Mucosa of rectum (tissue), 2 donors: ENCODE measurements around the gene CADM3.

Experiments used
- H3K27ac ChIP-seq, 2 donors: one replicate each; pipeline ENCODE4 v1.7.0; 2013; ENCODE audit warnings: inconsistent platforms in 2 of 2, low read depth in 2 of 2, low read length in 2 of 2
- H3K27me3 ChIP-seq, 2 donors: one replicate each; pipeline ENCODE4 v1.7.0; 2013; ENCODE audit warnings: low read length in 2 of 2; ENCODE audit not compliant: control insufficient read depth in 2 of 2, insufficient read depth in 2 of 2
- H3K36me3 ChIP-seq, 2 donors: one replicate each; pipeline ENCODE4 v1.7.0; 2013; ENCODE audit warnings: low read length in 2 of 2; ENCODE audit not compliant: control insufficient read depth in 2 of 2, insufficient read depth in 2 of 2
- H3K4me1 ChIP-seq, 2 donors: one replicate each; pipeline ENCODE4 v1.7.0; 2013; ENCODE audit warnings: low read length in 2 of 2, mild to moderate bottlenecking in 1 of 2; ENCODE audit not compliant: control insufficient read depth in 2 of 2, insufficient read depth in 2 of 2
- H3K4me3 ChIP-seq, 2 donors: one replicate each; pipeline ENCODE4 v1.7.0; 2013; ENCODE audit warnings: low read length in 2 of 2
- H3K9ac ChIP-seq, 2 donors: one replicate each; pipeline ENCODE4 v1.7.0; 2013; ENCODE audit warnings: low read length in 2 of 2, low read depth in 1 of 2, mild to moderate bottlenecking in 1 of 2
- H3K9me3 ChIP-seq, 2 donors: one replicate each; pipeline ENCODE4 v1.7.0; 2013; ENCODE audit warnings: low read length in 2 of 2; ENCODE audit not compliant: control insufficient read depth in 2 of 2
- donor health status: healthy.
- donor health status: Normal muscosa, but diverticular disease.

CADM3 gene

DNA sequence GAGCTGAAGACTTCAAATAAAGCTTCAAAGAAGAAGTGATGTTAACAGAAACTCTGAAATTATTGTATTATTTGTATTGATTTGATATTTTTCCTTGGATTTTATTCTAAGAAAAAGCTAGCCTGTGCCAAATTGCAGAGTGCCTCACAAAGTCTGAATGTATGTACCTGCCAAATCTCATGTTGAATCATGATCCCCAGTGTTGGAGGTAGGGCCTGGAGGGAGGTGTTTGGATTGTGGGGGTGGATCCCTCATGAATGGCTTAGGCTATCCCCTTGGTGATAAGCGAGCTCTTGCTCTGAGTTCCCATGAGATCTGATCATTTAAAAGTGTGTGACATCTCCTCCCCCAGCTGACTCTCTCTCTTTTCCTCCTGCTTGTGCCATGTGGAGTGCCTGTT lies 76.9 kb downstream of the CADM3 start:
- no peak overlapping the region for H3K9ac ChIP-seq
- no peaks in the 10 kb centered on the region for H3K36me3 ChIP-seq
- H3K27me3 ChIP-seq = no peaks in the 10 kb centered on the region
- no peaks in the 10 kb centered on the region for H3K4me1 ChIP-seq
- no peak overlapping the region for H3K27ac ChIP-seq
- H3K9me3 ChIP-seq = no peaks in the 10 kb centered on the region
- no peak overlapping the region for H3K4me3 ChIP-seq

DNA sequence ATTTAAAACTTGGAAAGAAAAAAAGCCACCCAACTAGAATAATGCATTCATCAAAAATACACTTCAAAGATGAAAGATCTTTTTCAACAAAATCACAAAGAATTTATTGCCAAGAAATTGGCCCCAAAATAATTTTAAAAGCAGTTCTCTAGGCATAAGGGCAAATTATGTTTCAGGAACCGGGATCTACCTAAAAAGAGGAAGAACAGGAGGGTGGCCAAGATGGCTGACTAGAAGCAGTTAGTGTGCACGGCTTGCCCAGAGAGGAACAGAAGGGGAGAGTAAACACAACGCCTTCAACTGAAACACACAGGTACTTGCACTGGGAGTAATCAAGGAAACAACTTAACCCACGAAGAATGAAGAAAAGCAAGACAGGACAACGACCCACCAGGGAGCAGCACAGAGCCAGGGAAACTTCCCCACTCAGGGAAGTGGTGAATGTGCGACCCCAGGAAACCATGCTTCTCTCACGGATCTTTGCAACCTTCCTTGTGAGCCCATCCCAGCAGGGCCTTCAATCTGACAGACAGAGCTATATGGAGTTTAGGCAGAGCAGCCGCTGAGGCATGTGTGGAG lies 79.3 kb downstream of the CADM3 start:
- Histone ChIP-seq H3K9ac (no peak overlapping the region), H3K4me1 (no peaks in the 10 kb centered on the region)

More for the DNA sequence above, 79.3 kb downstream of the CADM3 start:
- Histone ChIP-seq H3K9me3 (no peaks in the 10 kb centered on the region), H3K36me3 (no peaks in the 10 kb centered on the region), H3K27me3 (no peaks in the 10 kb centered on the region), H3K4me3 (no peak overlapping the region), H3K27ac (no peak overlapping the region)
